ENCODE results near the gene SLC7A4. TPM values are rescaled to one million over a fixed set of nuclear protein-coding genes. Genes with fewer than 3 reads are reported as not detected.

The SLC7A4 gene
- total RNA-seq, 1 donor from 2014 or later: 0.22 TPM

- no peaks in the 10 kb centered on the region for H3K27me3 Mint-ChIP-seq (ENCODE audit: low read depth)
- peaks cover 5% of the 10 kb centered on the region for H3K36me3 Mint-ChIP-seq (ENCODE audit: low read depth)
- no peak overlapping the region for H3K27ac Mint-ChIP-seq (ENCODE audit: unreplicated experiment)
- H3K4me3 Mint-ChIP-seq (ENCODE audit: unreplicated experiment): no peak overlapping the region
- TF ChIP-seq CTCF (IDR thresholded peaks at IDR 0.05): no peak
- no peaks in the 10 kb centered on the region for H3K4me1 Mint-ChIP-seq (ENCODE audit: low read depth)
- peak; percentile 87 for DNase-seq (ENCODE audit: low spot score)
- H3K9me3 Mint-ChIP-seq (ENCODE audit: low read depth): no peaks in the 10 kb centered on the region
Measured at GRCh38 chr22:20992456-20993303, 39.7 kb downstream of the SLC7A4 start.

- Mint-ChIP-seq H3K36me3 (ENCODE audit: low read depth) (peaks cover 5% of the 10 kb centered on the region), H3K9me3 (ENCODE audit: low read depth) (no peaks in the 10 kb centered on the region), H3K27me3 (ENCODE audit: low read depth) (no peaks in the 10 kb centered on the region), H3K27ac (ENCODE audit: unreplicated experiment) (no peak overlapping the region), H3K4me1 (ENCODE audit: low read depth) (no peaks in the 10 kb centered on the region), H3K4me3 (ENCODE audit: unreplicated experiment) (no peak overlapping the region)
- DNase-seq (ENCODE audit: low spot score): no peak
- TF ChIP-seq CTCF (IDR thresholded peaks at IDR 0.05): no peak
Measured at GRCh38 chr22:20992056-20992442, 40.3 kb downstream of the SLC7A4 start.

- no peak for TF ChIP-seq CTCF (IDR thresholded peaks at IDR 0.05)
- Mint-ChIP-seq H3K4me3 (ENCODE audit: unreplicated experiment) (no peak overlapping the region), H3K36me3 (ENCODE audit: low read depth) (peaks cover 8% of the 10 kb centered on the region), H3K9me3 (ENCODE audit: low read depth) (no peaks in the 10 kb centered on the region), H3K4me1 (ENCODE audit: low read depth) (no peaks in the 10 kb centered on the region), H3K27me3 (ENCODE audit: low read depth) (no peaks in the 10 kb centered on the region), H3K27ac (ENCODE audit: unreplicated experiment) (no peak overlapping the region)
- DNase-seq (ENCODE audit: low spot score): no peak
Measured at GRCh38 chr22:20991252-20992055, 40.9 kb downstream of the SLC7A4 start.

- H3K9me3 Mint-ChIP-seq (ENCODE audit: low read depth): no peaks in the 10 kb centered on the region
- no peaks in the 10 kb centered on the region for H3K4me1 Mint-ChIP-seq (ENCODE audit: low read depth)
- no peak overlapping the region for H3K27ac Mint-ChIP-seq (ENCODE audit: unreplicated experiment)
- peaks cover 7% of the 10 kb centered on the region for H3K36me3 Mint-ChIP-seq (ENCODE audit: low read depth)
- TF ChIP-seq CTCF (IDR thresholded peaks at IDR 0.05): no peak
- no peak for DNase-seq (ENCODE audit: low spot score)
- H3K27me3 Mint-ChIP-seq (ENCODE audit: low read depth): no peaks in the 10 kb centered on the region
- no peak overlapping the region for H3K4me3 Mint-ChIP-seq (ENCODE audit: unreplicated experiment)
Measured at GRCh38 chr22:20990184-20991180, 41.9 kb downstream of the SLC7A4 start.
